Measurements from ENCODE around the gene RPL38.

Gene RPL38

DNA sequence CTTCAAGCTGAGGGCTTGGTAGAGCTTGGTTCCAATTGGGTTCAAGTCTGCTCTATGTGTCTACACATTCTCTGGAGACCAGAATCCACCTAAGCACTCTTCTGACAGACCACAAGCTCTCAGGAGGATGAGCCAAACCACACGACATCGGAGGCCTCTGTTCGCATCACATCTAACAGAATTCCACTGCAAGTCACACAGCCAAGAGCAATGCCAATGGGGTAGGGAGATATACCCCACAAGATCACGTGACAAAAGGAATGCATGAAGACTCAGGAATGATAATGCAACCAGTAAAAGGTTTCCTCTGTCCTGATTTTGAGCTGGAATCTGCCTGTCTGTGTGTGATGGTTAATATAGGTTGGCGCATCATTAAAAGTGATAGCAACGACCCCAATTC lies 46.6 kb upstream of the RPL38 start:
- TF ChIP-seq KLF10 (tag by site-specific recombination; IDR thresholded peaks at IDR 0.05) (no peak), ZNF391 (tag by site-specific recombination; IDR thresholded peaks at IDR 0.05; ENCODE audit: borderline replicate concordance, low read depth) (no peak), YY2 (tag by site-specific recombination; IDR thresholded peaks at IDR 0.05) (no peak), ZNF248 (tag by site-specific recombination; IDR thresholded peaks at IDR 0.05) (no peak), ZNF239 (tag by site-specific recombination; IDR thresholded peaks at IDR 0.05) (no peak)
- TF ChIP-seq, protein P1, sequence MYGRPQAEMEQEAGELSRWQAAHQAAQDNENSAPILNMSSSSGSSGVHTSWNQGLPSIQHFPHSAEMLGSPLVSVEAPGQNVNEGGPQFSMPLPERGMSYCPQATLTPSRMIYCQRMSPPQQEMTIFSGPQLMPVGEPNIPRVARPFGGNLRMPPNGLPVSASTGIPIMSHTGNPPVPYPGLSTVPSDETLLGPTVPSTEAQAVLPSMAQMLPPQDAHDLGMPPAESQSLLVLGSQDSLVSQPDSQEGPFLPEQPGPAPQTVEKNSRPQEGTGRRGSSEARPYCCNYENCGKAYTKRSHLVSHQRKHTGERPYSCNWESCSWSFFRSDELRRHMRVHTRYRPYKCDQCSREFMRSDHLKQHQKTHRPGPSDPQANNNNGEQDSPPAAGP (tag by site-specific recombination; IDR thresholded peaks at IDR 0.05), result no peak
- ChIA-PET CTCF (interaction anchor here (0.6 to 1.7 kb wide), 3 partner anchors 9 to 43 kb away, joined by 5 to 7 read pairs (median 5); no protein-coding TSS in a partner anchor), POLR2A (no interaction called here)
- Histone ChIP-seq H3K9me3 (ENCODE audit: control insufficient read depth, insufficient read depth, low read depth, low read length) (no peaks in the 10 kb centered on the region), H3K36me3 (ENCODE audit: control insufficient read depth in 2 of 2, insufficient read depth in 1 of 2, low read length in 2 of 2) (no peaks in the 10 kb centered on the region), H3K4me1 (ENCODE audit: control insufficient read depth, insufficient read depth, low read length) (no peaks in the 10 kb centered on the region), H3K4me3 (ENCODE audit: low read depth, low read length) (no peak overlapping the region), H3K27ac (ENCODE audit: extremely low read depth, low read depth, low read length) (no peak overlapping the region)

DNA sequence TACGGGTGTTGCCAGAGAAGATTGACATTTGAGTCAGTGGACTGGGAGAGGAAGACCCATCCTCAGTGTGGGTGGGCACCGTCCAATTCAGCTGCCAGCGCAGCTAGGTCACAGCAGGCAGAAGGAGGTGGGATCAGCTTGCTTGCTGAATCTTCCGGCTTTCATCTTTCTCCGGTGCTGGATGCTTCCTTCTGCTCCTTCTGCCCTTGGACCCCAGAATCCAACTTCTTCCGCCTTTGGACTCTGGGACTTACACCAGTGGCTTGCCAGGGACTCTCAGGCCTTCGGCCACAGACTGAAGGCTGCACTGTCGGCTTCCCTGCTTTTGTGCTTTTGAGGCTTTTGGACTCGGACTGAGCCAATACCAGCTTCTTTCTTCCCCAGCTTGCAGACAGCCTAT lies 46.1 kb upstream of the RPL38 start:
- Histone ChIP-seq H3K27ac (ENCODE audit: extremely low read depth, low read depth, low read length) (no peak overlapping the region), H3K4me1 (ENCODE audit: control insufficient read depth, insufficient read depth, low read length) (no peaks in the 10 kb centered on the region), H3K9me3 (ENCODE audit: control insufficient read depth, insufficient read depth, low read depth, low read length) (no peaks in the 10 kb centered on the region), H3K4me3 (ENCODE audit: low read depth, low read length) (no peak overlapping the region), H3K36me3 (ENCODE audit: control insufficient read depth in 2 of 2, insufficient read depth in 1 of 2, low read length in 2 of 2) (no peaks in the 10 kb centered on the region)
- ChIA-PET POLR2A (no interaction called here), CTCF (interaction anchor here (1.6 to 1.7 kb wide), 2 partner anchors 20 to 42 kb away, joined by 5 to 7 read pairs; no protein-coding TSS in a partner anchor)
- TF ChIP-seq KLF8 (tag by site-specific recombination; IDR thresholded peaks at IDR 0.05) (no peak), ZNF76 (tag by site-specific recombination; IDR thresholded peaks at IDR 0.05; ENCODE audit: borderline replicate concordance, low read depth) (no peak), KLF7 (tag by site-specific recombination; IDR thresholded peaks at IDR 0.05; ENCODE audit: borderline replicate concordance) (no peak)
- TF ChIP-seq, protein P2, sequence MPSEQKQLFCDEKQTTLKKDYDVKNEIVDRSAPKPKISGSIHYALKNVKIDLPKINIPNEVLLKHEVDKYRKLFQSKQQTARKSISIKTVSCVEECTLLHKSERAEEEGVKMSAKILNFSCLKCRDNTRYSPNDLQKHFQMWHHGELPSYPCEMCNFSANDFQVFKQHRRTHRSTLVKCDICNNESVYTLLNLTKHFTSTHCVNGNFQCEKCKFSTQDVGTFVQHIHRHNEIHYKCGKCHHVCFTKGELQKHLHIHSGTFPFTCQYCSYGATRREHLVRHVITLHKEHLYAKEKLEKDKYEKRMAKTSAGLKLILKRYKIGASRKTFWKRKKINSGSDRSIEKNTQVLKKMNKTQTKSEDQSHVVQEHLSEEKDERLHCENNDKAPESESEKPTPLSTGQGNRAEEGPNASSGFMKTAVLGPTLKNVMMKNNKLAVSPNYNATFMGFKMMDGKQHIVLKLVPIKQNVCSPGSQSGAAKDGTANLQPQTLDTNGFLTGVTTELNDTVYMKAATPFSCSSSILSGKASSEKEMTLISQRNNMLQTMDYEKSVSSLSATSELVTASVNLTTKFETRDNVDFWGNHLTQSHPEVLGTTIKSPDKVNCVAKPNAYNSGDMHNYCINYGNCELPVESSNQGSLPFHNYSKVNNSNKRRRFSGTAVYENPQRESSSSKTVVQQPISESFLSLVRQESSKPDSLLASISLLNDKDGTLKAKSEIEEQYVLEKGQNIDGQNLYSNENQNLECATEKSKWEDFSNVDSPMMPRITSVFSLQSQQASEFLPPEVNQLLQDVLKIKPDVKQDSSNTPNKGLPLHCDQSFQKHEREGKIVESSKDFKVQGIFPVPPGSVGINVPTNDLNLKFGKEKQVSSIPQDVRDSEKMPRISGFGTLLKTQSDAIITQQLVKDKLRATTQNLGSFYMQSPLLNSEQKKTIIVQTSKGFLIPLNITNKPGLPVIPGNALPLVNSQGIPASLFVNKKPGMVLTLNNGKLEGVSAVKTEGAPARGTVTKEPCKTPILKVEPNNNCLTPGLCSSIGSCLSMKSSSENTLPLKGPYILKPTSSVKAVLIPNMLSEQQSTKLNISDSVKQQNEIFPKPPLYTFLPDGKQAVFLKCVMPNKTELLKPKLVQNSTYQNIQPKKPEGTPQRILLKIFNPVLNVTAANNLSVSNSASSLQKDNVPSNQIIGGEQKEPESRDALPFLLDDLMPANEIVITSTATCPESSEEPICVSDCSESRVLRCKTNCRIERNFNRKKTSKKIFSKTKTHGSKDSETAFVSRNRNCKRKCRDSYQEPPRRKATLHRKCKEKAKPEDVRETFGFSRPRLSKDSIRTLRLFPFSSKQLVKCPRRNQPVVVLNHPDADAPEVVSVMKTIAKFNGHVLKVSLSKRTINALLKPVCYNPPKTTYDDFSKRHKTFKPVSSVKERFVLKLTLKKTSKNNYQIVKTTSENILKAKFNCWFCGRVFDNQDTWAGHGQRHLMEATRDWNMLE (tag by site-specific recombination; conservative IDR thresholded peaks at IDR 0.05; ENCODE audit: low read depth), result no peak
- TF ChIP-seq, protein P3, sequence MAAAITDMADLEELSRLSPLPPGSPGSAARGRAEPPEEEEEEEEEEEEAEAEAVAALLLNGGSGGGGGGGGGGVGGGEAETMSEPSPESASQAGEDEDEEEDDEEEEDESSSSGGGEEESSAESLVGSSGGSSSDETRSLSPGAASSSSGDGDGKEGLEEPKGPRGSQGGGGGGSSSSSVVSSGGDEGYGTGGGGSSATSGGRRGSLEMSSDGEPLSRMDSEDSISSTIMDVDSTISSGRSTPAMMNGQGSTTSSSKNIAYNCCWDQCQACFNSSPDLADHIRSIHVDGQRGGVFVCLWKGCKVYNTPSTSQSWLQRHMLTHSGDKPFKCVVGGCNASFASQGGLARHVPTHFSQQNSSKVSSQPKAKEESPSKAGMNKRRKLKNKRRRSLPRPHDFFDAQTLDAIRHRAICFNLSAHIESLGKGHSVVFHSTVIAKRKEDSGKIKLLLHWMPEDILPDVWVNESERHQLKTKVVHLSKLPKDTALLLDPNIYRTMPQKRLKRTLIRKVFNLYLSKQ (tag by site-specific recombination; IDR thresholded peaks at IDR 0.05; ENCODE audit: borderline replicate concordance), result no peak

DNA sequence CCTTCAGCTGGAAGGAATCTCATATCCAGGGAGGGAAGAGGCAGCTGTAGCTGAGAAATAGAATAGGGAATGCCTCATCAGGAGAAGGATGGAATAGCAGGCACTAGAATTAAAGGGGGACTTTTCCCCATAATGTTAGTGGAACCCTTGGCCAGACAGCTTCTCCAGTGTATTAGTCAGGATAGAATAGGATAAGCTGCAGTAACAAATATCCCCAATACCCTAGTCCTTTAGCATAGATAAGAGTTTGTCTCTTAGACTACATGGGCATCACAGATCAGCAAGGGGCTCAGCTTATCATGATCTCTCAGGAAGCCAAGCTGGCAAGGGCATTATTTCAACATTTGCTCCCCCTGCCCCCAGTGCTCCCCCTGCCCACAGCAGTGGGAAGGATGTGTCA lies 44.7 kb upstream of the RPL38 start:
- TF ChIP-seq, protein P4, sequence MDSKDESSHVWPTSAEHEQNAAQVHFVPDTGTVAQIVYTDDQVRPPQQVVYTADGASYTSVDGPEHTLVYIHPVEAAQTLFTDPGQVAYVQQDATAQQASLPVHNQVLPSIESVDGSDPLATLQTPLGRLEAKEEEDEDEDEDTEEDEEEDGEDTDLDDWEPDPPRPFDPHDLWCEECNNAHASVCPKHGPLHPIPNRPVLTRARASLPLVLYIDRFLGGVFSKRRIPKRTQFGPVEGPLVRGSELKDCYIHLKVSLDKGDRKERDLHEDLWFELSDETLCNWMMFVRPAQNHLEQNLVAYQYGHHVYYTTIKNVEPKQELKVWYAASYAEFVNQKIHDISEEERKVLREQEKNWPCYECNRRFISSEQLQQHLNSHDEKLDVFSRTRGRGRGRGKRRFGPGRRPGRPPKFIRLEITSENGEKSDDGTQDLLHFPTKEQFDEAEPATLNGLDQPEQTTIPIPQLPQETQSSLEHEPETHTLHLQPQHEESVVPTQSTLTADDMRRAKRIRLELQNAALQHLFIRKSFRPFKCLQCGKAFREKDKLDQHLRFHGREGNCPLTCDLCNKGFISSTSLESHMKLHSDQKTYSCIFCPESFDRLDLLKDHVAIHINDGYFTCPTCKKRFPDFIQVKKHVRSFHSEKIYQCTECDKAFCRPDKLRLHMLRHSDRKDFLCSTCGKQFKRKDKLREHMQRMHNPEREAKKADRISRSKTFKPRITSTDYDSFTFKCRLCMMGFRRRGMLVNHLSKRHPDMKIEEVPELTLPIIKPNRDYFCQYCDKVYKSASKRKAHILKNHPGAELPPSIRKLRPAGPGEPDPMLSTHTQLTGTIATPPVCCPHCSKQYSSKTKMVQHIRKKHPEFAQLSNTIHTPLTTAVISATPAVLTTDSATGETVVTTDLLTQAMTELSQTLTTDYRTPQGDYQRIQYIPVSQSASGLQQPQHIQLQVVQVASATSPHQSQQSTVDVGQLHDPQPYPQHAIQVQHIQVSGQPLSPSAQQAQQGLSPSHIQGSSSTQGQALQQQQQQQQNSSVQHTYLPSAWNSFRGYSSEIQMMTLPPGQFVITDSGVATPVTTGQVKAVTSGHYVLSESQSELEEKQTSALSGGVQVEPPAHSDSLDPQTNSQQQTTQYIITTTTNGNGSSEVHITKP (tag by site-specific recombination; IDR thresholded peaks at IDR 0.05), result no peak
- TF ChIP-seq ZNF202 (tag by site-specific recombination; IDR thresholded peaks at IDR 0.05; ENCODE audit: borderline replicate concordance), result no peak
- TF ChIP-seq ZNF654 (tag by site-specific recombination; IDR thresholded peaks at IDR 0.05; ENCODE audit: low read depth), result no peak
- H3K4me1 ChIP-seq (ENCODE audit: control insufficient read depth, insufficient read depth, low read length), result no peaks in the 10 kb centered on the region
- ChIA-PET POLR2A (no interaction called here), CTCF (interaction anchor here (0.7 to 1.3 kb wide), 5 partner anchors 35 to 392 kb away, joined by 3 to 5 read pairs (median 3); no protein-coding TSS in a partner anchor)
- no peak overlapping the region for H3K4me3 ChIP-seq (ENCODE audit: low read depth, low read length)
- H3K27ac ChIP-seq (ENCODE audit: extremely low read depth, low read depth, low read length), result no peak overlapping the region
- no peaks in the 10 kb centered on the region for H3K9me3 ChIP-seq (ENCODE audit: control insufficient read depth, insufficient read depth, low read depth, low read length)
- no peaks in the 10 kb centered on the region for H3K36me3 ChIP-seq (ENCODE audit: control insufficient read depth in 2 of 2, insufficient read depth in 1 of 2, low read length in 2 of 2)

Data from HEK293 (cell line).